ENCODE data around the gene CDK7. TPM values are rescaled to one million over a fixed set of nuclear protein-coding genes. Genes with fewer than 3 reads are reported as not detected.
"Not testable (repeated sequence)": the region's sequence is repeated elsewhere in the genome, so short reads cannot be mapped to it uniquely, and the experiment has no call there.

The CDK7 gene
- total RNA-seq, 1 experiment from 2014 or later = 48.3 TPM

DNA sequence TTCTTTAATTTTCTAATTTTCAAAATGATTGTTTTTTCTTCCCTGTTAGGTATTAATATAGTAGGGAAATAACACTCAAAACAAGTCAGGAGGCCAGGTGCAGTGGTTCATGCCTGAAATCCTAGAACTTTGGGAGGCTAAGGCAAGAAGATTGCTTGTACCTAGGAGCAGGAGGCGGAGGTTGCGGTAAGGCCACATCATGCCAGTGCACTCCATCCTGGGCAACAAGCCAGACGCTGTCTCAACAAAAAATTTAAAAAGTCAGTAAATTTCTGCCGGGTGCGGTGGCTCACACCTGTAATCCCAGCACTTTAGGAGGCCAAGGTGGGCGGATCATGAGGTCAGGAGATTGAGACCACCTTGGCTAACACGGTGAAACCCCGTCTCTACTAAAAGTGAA lies 10.2 kb upstream of the CDK7 start:
- DNase-seq = no peak

DNA sequence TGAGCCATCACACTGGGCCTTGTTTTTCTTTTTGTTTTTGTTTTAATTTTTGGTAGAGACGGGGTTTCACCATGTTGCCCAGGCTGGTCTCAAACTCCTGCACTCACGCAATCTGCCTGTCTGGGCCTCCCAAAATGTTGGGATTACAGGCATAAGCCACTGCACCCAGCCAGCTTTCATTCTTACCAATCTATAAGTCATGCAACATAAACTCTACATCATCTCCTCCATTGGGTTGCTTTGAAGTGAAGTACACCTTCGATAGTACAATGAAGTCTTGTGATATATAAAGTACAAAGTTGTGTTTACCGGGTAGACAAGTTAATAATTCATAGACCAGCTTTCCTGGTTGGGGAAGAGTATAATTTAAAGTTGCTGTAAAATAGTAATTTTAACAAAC lies 8.8 kb upstream of the CDK7 start:
- Histone ChIP-seq H3K36me3 (peaks cover 23% of the 10 kb centered on the region), H3K4me3 (no peak overlapping the region), H3K27me3 (no peaks in the 10 kb centered on the region), H3K9me3 (no peaks in the 10 kb centered on the region)
- no peak for DNase-seq

More for the DNA sequence above, 10.2 kb upstream of the CDK7 start:
- Histone ChIP-seq H3K9me3 (no peaks in the 10 kb centered on the region), H3K36me3 (peaks cover 16% of the 10 kb centered on the region), H3K4me3 (no peak overlapping the region), H3K27me3 (no peaks in the 10 kb centered on the region)

GRCh38 chr5:69230181-69230580 lies 4.5 kb upstream of the CDK7 start:
- Histone ChIP-seq H3K27me3 (no peaks in the 10 kb centered on the region), H3K36me3 (peaks cover 23% of the 10 kb centered on the region), H3K4me3 (no peak overlapping the region), H3K9me3 (no peaks in the 10 kb centered on the region)
- DNase-seq = no peak

DNA sequence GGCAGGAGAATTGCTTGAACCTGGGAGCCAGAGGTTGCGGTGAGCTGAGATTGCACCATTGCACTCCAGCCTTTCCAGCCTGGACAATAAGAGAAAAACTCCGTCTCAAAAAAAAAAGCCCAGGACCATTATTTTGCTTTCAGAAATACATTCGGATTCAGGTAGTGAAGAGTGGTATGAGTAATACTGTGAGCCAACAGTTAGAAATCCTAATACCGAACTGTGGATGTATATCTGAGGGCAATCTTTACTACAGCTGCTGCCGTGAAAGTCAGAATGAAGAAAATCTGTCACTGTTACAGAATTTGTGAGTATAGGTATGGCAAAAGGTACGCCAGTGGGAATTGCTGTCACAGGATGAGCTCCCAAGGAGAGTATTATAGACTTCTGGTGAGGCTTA lies 3.4 kb upstream of the CDK7 start:
- DNase-seq = no peak
- Histone ChIP-seq H3K9me3 (no peaks in the 10 kb centered on the region), H3K27me3 (no peaks in the 10 kb centered on the region), H3K36me3 (peaks cover 23% of the 10 kb centered on the region), H3K4me3 (no peak overlapping the region)

DNA sequence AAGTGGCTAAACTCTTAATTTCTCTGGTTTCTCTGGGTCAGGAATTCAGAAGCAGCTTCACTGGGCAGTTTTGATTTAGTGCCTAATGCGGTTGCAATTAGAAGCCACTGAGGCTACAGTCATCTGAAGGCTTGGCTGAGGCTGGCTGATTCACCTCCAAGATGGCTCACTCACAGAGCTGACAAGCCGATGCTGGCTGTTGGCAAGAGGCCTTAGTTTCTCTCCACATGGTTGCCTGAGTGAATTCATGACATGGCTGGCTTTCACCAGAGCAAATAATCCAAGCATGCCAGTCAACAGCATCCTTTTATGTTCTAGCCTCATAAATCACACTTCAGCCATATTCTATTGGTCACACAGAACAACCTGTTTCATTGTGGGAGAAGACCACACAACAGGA lies 2.8 kb upstream of the CDK7 start:
- no peaks in the 10 kb centered on the region for H3K9me3 ChIP-seq
- H3K27me3 ChIP-seq = no peaks in the 10 kb centered on the region
- DNase-seq = peak; percentile 52
- H3K4me3 ChIP-seq = no peak overlapping the region
- H3K36me3 ChIP-seq = peaks cover 23% of the 10 kb centered on the region

DNA sequence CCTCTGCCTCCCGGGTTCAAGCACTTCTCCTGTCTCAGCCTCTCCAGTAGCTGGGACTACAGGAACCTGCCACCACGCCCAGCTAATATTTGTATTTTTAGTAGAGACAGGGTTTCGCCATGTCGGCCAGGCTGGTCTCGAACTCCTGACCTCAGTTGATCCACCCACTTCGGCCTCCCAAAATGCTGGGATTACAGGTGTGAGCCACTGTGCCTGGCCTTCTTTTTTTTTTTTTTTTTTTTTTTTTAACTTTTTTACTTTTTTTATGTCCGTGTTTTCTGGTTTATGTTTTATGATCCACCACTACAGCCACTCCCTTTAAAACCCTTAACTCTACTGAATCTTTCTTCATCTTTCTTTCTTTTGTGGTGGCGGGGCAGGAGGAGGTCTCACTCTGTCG lies 2.0 kb downstream of the CDK7 start:
- DNase-seq, H3K9me3 ChIP-seq, H3K27me3 ChIP-seq, H3K4me3 ChIP-seq: not testable (repeated sequence)
- peaks cover 22% of the 10 kb centered on the region for H3K36me3 ChIP-seq

- no peaks in the 10 kb centered on the region for H3K27me3 ChIP-seq
- no peaks in the 10 kb centered on the region for H3K9me3 ChIP-seq
- peaks cover 22% of the 10 kb centered on the region for H3K36me3 ChIP-seq
- no peak for DNase-seq
- no peak overlapping the region for H3K4me3 ChIP-seq
Observed at GRCh38 chr5:69237877-69238276, 3.2 kb downstream of the CDK7 start.

DNA sequence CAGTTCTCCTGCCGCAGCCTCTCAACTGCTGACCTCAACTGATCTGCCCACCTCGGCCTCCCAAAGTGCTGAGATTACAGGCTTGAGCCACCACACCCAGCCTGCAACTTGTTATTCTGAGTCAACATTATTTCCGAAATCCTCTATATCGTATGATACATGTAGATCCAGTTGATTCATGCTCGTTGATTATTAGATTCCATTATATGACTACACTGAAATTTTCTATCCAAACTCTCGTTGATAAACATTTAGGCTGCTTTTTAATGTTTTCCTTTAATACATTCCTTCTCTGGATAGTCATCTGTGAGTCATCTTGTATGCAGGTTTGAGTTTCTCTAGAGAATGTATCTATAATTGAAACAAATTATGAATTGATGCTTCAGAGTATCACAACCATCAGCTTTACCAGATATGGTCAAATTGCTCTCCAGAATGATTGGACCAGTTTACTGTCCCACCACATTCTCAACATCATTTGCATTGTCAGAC lies 4.1 kb downstream of the CDK7 start:
- Histone ChIP-seq H3K27me3 (no peaks in the 10 kb centered on the region), H3K36me3 (peaks cover 27% of the 10 kb centered on the region), H3K9me3 (no peaks in the 10 kb centered on the region), H3K4me3 (no peak overlapping the region)
- DNase-seq = peak; percentile 64

DNA sequence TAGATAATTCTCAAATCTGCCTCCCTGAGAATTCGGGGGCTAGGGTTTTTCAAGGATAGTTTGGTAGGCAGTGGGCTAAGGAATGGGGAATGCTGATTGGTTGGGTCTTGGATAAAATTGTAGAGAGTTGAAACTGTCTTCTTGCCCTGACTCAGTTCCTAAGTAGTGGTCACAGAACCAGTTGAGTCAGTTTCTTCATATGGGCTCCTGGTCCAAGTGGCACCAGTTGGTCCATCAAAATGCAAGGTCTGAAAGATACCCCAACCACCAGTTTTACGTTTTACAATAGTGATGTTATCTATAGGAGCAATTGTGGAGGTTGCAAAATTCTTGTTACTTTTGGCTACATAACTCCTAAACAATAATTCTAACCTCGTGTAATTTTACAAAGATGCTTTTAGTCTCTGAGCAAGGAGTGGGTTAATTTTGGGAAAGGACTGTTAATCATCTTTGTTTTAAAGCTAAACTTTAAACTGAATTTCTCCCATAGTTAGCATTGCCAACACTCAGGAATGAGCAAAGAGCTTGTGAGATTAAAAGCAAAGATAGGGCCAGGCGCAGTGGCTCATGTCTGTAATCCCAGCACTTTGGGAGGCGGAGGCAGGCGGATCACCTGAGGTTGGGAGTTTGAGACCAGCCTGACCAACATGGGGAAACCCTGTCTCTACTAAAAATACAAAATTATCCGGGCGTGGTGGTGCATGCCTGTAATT lies 7.7 kb downstream of the CDK7 start:
- H3K27me3 ChIP-seq = no peaks in the 10 kb centered on the region
- peaks cover 3% of the 10 kb centered on the region for H3K9me3 ChIP-seq
- no peak overlapping the region for H3K4me3 ChIP-seq
- peaks cover 29% of the 10 kb centered on the region for H3K36me3 ChIP-seq
- DNase-seq = no peak

- H3K27me3 ChIP-seq = no peaks in the 10 kb centered on the region
- H3K36me3 ChIP-seq = peaks cover 27% of the 10 kb centered on the region
- peaks cover 12% of the 10 kb centered on the region for H3K9me3 ChIP-seq
- DNase-seq = no peak
- no peak overlapping the region for H3K4me3 ChIP-seq
Observed at GRCh38 chr5:69245031-69245430, 10.3 kb downstream of the CDK7 start.

- peaks cover 12% of the 10 kb centered on the region for H3K9me3 ChIP-seq
- H3K27me3 ChIP-seq = no peaks in the 10 kb centered on the region
- no peak overlapping the region for H3K4me3 ChIP-seq
- peaks cover 14% of the 10 kb centered on the region for H3K36me3 ChIP-seq
- DNase-seq = no peak
Observed at GRCh38 chr5:69248019-69248418, 13.3 kb downstream of the CDK7 start.

DNA sequence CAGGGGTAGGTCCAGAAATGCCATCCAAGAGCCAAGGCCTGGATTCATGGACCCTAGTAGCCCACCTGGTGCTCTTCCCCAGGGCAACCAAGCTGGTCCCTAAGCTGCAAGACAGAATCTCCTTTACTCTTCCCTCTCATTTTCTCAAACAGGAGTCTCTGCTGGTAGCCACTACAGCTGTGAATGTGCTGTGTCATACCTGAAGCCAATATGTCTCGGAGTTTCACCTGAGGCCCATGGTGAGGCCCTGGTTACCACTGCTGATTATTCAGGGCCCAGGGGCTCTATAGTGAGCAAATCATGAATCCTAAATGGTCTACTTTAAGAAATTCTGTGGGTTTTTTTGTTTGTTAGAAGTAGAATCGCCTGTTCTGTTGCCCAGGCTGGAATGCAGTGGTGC lies 15.9 kb downstream of the CDK7 start:
- Histone ChIP-seq H3K27me3 (no peaks in the 10 kb centered on the region), H3K36me3 (peaks cover 17% of the 10 kb centered on the region), H3K4me3 (no peak overlapping the region), H3K9me3 (peaks cover 12% of the 10 kb centered on the region)
- DNase-seq = no peak

DNA sequence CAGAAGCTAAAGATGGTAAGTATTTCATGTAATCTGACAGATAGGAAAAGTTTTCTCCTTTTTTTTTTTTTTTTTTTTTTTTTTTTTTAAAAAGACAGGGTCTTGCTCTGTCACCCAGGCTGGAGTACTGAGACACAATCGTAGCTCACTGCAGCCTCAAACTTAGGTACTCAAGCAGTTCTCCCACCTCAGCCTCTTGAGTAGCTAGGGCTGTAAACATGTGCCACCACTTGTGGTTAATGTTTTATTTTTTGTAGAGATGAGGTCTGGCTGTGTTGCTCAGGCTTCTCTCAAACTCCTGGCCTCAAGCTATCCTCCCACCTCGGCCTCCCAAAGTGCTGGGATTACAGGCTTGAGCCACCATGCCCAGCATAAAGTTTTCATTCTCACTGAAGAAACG lies 17.8 kb downstream of the CDK7 start:
- peaks cover 8% of the 10 kb centered on the region for H3K9me3 ChIP-seq
- H3K36me3 ChIP-seq = peaks cover 29% of the 10 kb centered on the region
- H3K4me3 ChIP-seq = no peak overlapping the region
- H3K27me3 ChIP-seq = no peaks in the 10 kb centered on the region
- no peak for DNase-seq

DNA sequence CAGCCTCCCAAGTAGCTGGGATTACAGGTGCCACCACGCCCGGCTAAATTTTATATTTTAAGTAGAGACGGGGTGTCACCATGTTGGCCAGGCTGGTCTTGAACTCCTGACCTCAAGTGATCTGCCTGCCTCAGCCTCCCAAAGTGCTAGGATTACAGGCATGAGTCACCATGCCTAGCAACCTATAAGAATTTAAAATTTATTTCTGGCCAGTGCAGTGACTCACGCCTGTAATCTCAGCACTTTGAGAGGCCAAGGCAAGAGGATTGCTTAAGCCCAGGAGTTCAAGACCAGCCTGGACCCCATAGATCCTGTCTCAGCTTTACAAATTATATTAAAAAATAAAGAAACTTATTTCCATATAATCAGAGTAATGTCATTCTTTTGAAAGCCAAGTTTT lies 21.3 kb downstream of the CDK7 start:
- not testable (repeated sequence) for H3K27me3 ChIP-seq, H3K9me3 ChIP-seq, H3K4me3 ChIP-seq
- peak; percentile 35 for DNase-seq
- peaks cover 50% of the 10 kb centered on the region for H3K36me3 ChIP-seq

DNA sequence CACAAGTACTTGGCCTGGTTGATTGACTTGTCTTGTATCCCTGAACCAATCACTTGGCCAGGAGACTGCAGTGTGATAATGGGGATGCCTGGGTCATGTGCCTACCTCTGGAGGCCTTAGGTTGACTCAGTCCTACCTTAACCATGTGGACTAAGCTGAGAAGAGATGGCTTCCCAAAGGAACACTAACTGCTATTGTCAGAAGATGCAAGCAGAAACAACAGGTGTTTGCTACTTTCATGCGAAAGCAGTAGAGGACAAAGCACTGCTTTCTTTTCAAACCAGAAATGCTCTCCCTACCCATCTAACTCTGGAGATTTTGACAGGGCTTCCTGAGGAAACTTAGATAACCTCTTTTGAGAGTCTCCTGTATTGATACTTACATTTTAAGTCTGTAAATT lies 22.9 kb downstream of the CDK7 start:
- no peaks in the 10 kb centered on the region for H3K27me3 ChIP-seq
- no peaks in the 10 kb centered on the region for H3K9me3 ChIP-seq
- H3K36me3 ChIP-seq = peaks cover 59% of the 10 kb centered on the region
- no peak overlapping the region for H3K4me3 ChIP-seq
- DNase-seq = no peak

DNA sequence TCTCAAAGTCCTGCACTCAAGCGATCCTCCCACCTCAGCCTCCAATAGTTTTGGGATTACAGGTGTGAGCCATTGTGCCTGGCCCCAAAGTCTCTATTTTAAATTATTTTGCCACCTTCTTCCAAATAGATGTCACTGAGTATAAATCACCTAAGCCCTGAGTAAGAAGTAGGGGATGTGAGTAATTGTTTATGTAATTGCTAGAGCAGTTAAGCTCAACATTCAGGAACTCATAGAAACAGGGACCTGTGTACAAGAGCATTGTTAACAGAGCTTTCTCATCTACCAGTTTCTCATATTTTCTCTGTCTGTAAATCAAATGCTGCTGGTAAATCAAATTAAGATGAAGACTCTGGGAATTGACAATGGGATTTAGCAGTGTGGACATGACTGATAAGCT lies 26.3 kb downstream of the CDK7 start:
- DNase-seq = no peak

DNA sequence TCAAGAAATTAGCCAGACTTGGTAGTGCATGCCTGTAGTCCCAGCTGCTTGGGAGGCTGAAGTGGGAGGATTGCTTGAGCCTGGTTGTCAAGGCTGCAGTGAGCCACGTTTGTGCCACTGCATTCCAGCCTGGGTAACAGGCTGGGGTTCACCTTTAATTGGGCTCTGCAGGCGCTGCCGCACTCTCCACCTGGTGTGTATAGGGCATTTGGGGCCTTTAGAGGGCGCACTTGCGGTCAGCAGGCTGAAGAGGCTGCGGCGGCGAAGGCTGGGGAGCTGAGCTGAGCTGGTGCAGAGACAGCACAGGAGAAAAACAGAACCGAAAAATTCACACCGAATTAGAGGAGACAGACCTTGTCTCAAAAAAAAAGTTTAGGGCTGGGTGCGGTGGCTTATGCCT lies 31.2 kb downstream of the CDK7 start:
- DNase-seq = no peak
- no peaks in the 10 kb centered on the region for H3K27me3 ChIP-seq
- peaks cover 54% of the 10 kb centered on the region for H3K36me3 ChIP-seq
- no peaks in the 10 kb centered on the region for H3K9me3 ChIP-seq
- no peak overlapping the region for H3K4me3 ChIP-seq

More for the DNA sequence above, 26.3 kb downstream of the CDK7 start:
- Histone ChIP-seq H3K27me3 (no peaks in the 10 kb centered on the region), H3K9me3 (no peaks in the 10 kb centered on the region), H3K36me3 (peaks cover 70% of the 10 kb centered on the region), H3K4me3 (no peak overlapping the region)

- H3K9me3 ChIP-seq = no peaks in the 10 kb centered on the region
- H3K36me3 ChIP-seq = peaks cover 55% of the 10 kb centered on the region
Observed at GRCh38 chr5:69268899-69269298, 34.2 kb downstream of the CDK7 start.

More at GRCh38 chr5:69268899-69269298, 34.2 kb downstream of the CDK7 start:
- no peak for DNase-seq
- H3K4me3 ChIP-seq = no peak overlapping the region
- no peaks in the 10 kb centered on the region for H3K27me3 ChIP-seq

Measured in MG63 (cell line).